CD4-positive, alpha-beta T cell (primary cell): ENCODE results near the gene SECISBP2. TPM values are rescaled to one million over a fixed set of nuclear protein-coding genes. Genes with fewer than 3 reads are reported as not detected.
"Not testable (repeated sequence)": the region's sequence is repeated elsewhere in the genome, so short reads cannot be mapped to it uniquely, and the experiment has no call there.

ENCODE experiments used
- ATAC-seq: fragments of 200-7000 bp; cut with Tn5 transposase; one replicate; pipeline ENCODE4 v1.10.0; 2022; ENCODE audit warnings: mild to moderate bottlenecking; ENCODE audit not compliant: poor library complexity
- CTCF ChIA-PET: fragments of 350-600 bp; sonication (Branson Sonifier 250); formaldehyde crosslinking; loops from one replicate; lab custom pipeline; 2021; ENCODE audit warnings: antibody characterized with exemption, inconsistent platforms; lab: Charles Lee
- POLR2A ChIA-PET: fragments of 350-600 bp; sonication (Branson Sonifier 250); formaldehyde crosslinking; loops from one replicate; lab custom pipeline; 2021; ENCODE audit warnings: antibody characterized with exemption, inconsistent platforms; lab: Charles Lee
- DNase-seq, 14 experiments: peaks; one replicate each; pipeline ENCODE4 v3.0.0-alpha.2; 2013 to 2020; ENCODE audit warnings: mixed read lengths in 2 of 14
- H3K27ac ChIP-seq, 2 donors: one replicate each; pipeline versions ENCODE4 v1.5.1 to v1.7.0; 2013; ENCODE audit warnings: low read length in 2 of 2, low read depth in 1 of 2, mild to moderate bottlenecking in 1 of 2
- H3K27me3 ChIP-seq, 2 experiments: 1 replicate in 1 of 2; 2 replicates in 1 of 2; pipeline versions ENCODE4 v1.6.1 to v1.7.0; 2013; ENCODE audit warnings: low read length in 2 of 2, control low read depth in 1 of 2, mild to moderate bottlenecking in 1 of 2, moderate library complexity in 1 of 2; ENCODE audit not compliant: insufficient read depth in 2 of 2, control insufficient read depth in 1 of 2
- H3K36me3 ChIP-seq: one replicate; pipeline ENCODE4 v1.6.1; 2013; ENCODE audit warnings: low read length, control low read depth; ENCODE audit not compliant: insufficient read depth
- H3K4me1 ChIP-seq: one replicate; pipeline ENCODE4 v1.6.1; 2013; ENCODE audit warnings: low read length, control low read depth; ENCODE audit not compliant: insufficient read depth
- H3K4me3 ChIP-seq: one replicate; pipeline ENCODE4 v1.5.1; 2013; ENCODE audit warnings: mild to moderate bottlenecking, low read length, moderate library complexity
- H3K9me3 ChIP-seq, 2 experiments: 1 replicate in 1 of 2; 2 replicates in 1 of 2; pipeline versions ENCODE4 v1.6.1 to v1.7.0; 2013; ENCODE audit warnings: low read length in 2 of 2, mild to moderate bottlenecking in 2 of 2, control low read depth in 1 of 2, moderate library complexity in 1 of 2; ENCODE audit not compliant: control insufficient read depth in 1 of 2, insufficient read depth in 1 of 2
- H3K27ac Mint-ChIP-seq: one replicate; pipeline ENCODE4 v1.8.0; 2020; ENCODE audit warnings: mixed read lengths
- H3K27me3 Mint-ChIP-seq: one replicate; pipeline ENCODE4 v1.8.0; 2021; ENCODE audit warnings: mixed read lengths
- H3K36me3 Mint-ChIP-seq: one replicate; pipeline ENCODE4 v1.8.0; 2021; ENCODE audit warnings: low read depth, mixed read lengths
- H3K4me1 Mint-ChIP-seq: one replicate; pipeline ENCODE4 v1.8.0; 2021; ENCODE audit warnings: low read depth, mixed read lengths
- H3K4me3 Mint-ChIP-seq: one replicate; pipeline ENCODE4 v1.8.0; 2020; ENCODE audit warnings: mild to moderate bottlenecking, mixed read lengths
- H3K9me3 Mint-ChIP-seq: one replicate; pipeline ENCODE4 v1.8.0; 2020; ENCODE audit warnings: mixed read lengths
- CTCF ChIP-seq: fragments of 200-600 bp; IDR thresholded peaks from one replicate; pipeline ENCODE4 v1.8.0; 2022; ENCODE audit warnings: antibody characterized with exemption, mild to moderate bottlenecking
- intact Hi-C, 2 experiments: fragments of 100-400 bp; cut with DNase I in 1 of 2; cut with micrococcal nuclease in 1 of 2; formaldehyde crosslinking; loops; one replicate each; pipeline versions ENCODE4 v1.15.1 to v1.9.0; 2023 to 2025; cut with DNase I, micrococcal nuclease
- total RNA-seq, 174 experiments: library from RNA in 2 of 174; stranded (reverse) in 2 of 174; gene quantifications; one replicate each; pipeline ENCODE4 v1.2.3 and lab custom pipeline; 2021 to 2026

The SECISBP2 gene
- total RNA-seq, 2 experiments from 2014 or later = 109 to 112 TPM

GRCh38 chr9:89278997-89279739, 39.1 kb upstream of the SECISBP2 start:
- H3K4me3 Mint-ChIP-seq = no peak overlapping the region
- H3K4me1 Mint-ChIP-seq = peaks cover 27% of the 10 kb centered on the region
- Histone ChIP-seq H3K4me3 (no peak overlapping the region), H3K27me3 (no peaks in the 10 kb centered on the region), H3K4me1 (peaks cover 14% of the 10 kb centered on the region), H3K36me3 (no peaks in the 10 kb centered on the region), H3K9me3 (peaks cover 5 to 6% of the 10 kb centered on the region in 2 experiments), H3K27ac (no peak overlapping the region)
- H3K27me3 Mint-ChIP-seq = peaks cover 4% of the 10 kb centered on the region
- peaks cover 5% of the 10 kb centered on the region for H3K9me3 Mint-ChIP-seq
- H3K36me3 Mint-ChIP-seq = peaks cover 2% of the 10 kb centered on the region
- ChIA-PET POLR2A (interaction anchor here (1.6 kb wide), 1 partner anchor 31 kb away, joined by 3 read pairs; the partner anchor contains the start of gene CKS2), CTCF (interaction anchor here (2.2 kb wide), 1 partner anchor 10 kb away, joined by 8 read pairs; no protein-coding TSS in a partner anchor)
- DNase-seq (peak in 4 of 14 experiments; percentile 11 to 53 (median 46)), ATAC-seq (no peak)
- peak; percentile 79 for TF ChIP-seq CTCF
- no peak overlapping the region for H3K27ac Mint-ChIP-seq
- intact Hi-C loops = loop anchor here (2.0 to 5.0 kb wide), 2 partner anchors 684 to 1327 kb away; no protein-coding TSS in a partner anchor

DNA sequence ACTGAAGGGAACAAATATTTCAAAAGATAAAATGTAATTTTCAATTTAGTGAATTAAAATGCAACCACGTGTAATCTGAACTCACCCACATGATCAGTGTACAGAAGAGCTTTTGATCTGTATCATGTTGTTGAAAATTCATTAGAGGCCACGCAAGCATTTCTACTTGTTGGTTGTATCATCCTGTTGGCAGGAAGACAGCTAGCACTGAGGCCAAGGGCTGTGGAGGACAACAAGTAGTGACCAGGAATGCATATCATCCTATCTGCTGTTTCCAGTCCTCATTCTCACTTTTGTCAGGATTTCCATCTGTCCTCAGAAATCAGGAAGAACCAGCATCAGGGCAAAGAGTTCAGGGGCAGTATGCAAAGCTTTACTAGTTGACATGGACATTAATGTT, 37.2 kb upstream of the SECISBP2 start:
- no peaks in the 10 kb centered on the region for H3K36me3 Mint-ChIP-seq
- ChIA-PET POLR2A (no interaction called here), CTCF (no interaction called here)
- peaks cover 14% of the 10 kb centered on the region for H3K4me1 ChIP-seq
- H3K4me3 Mint-ChIP-seq = no peak overlapping the region
- ATAC-seq (no peak), DNase-seq (no peak)
- no peaks in the 10 kb centered on the region for H3K27me3 ChIP-seq
- TF ChIP-seq CTCF = no peak
- no peaks in the 10 kb centered on the region for H3K9me3 ChIP-seq
- no peak overlapping the region for H3K4me3 ChIP-seq
- H3K27ac ChIP-seq = no peak overlapping the region
- no peaks in the 10 kb centered on the region for H3K9me3 Mint-ChIP-seq
- no peak overlapping the region for H3K27ac Mint-ChIP-seq
- intact Hi-C loops = no loop called here
- H3K4me1 Mint-ChIP-seq = peaks cover 28% of the 10 kb centered on the region
- H3K27me3 Mint-ChIP-seq = peaks cover 4% of the 10 kb centered on the region
- H3K36me3 ChIP-seq = no peaks in the 10 kb centered on the region

- intact Hi-C loops, H3K9me3 Mint-ChIP-seq, H3K4me3 ChIP-seq, H3K27ac ChIP-seq, H3K36me3 Mint-ChIP-seq, CTCF ChIA-PET, H3K9me3 ChIP-seq, ATAC-seq, H3K27me3 ChIP-seq, H3K4me1 ChIP-seq, H3K27me3 Mint-ChIP-seq, H3K36me3 ChIP-seq, H3K27ac Mint-ChIP-seq: not testable (repeated sequence)
- H3K4me3 Mint-ChIP-seq = peak overlapping the region; percentile 11
- POLR2A ChIA-PET = interaction anchor here (0.6 kb wide), 1 partner anchor 28 kb away, joined by 3 read pairs; the partner anchor contains the start of gene CKS2
- peak in 2 of 14 experiments; percentile 12 to 23 for DNase-seq
- H3K4me1 Mint-ChIP-seq = peaks cover 18% of the 10 kb centered on the region
Measured at GRCh38 chr9:89282248-89282968, 35.9 kb upstream of the SECISBP2 start.
